Activated gamma-delta T cell (primary cell): ENCODE data around the gene NRXN3.

Experiments used
- DNase-seq: peaks from one replicate; lab custom pipeline; 2025; lab: John Stamatoyannopoulos, UW

NRXN3 gene

GRCh38 chr14:79137045-79137430 is 966.9 kb downstream of the NRXN3 start:
- DNase-seq: no peak

- no peak for DNase-seq
Observed at GRCh38 chr14:79137836-79138235, 967.7 kb downstream of the NRXN3 start.

GRCh38 chr14:79144896-79145295 is 974.7 kb downstream of the NRXN3 start:
- no peak for DNase-seq

GRCh38 chr14:79150226-79150625 is 980.1 kb downstream of the NRXN3 start:
- no peak for DNase-seq

GRCh38 chr14:79157369-79157768 is 987.2 kb downstream of the NRXN3 start:
- DNase-seq: no peak

DNA sequence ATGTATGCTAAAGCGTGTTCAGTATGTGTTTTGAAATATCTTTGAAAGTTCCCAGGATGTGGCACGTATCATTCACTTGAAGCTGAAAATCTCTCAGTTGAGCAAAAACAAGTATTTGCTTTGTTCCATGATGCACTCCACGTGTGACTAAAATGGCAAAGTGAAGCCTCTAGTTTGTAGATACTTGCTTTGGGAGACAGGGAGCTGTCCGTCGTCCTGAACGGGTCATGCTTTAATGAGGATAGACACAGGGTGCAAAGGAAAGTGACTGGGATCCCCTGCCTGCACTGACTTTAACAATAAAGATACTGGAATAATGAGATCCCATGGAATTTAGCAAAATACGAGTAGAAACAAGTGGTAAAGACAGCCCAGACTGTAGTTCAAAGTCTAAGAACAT is 991.4 kb downstream of the NRXN3 start:
- no peak for DNase-seq

GRCh38 chr14:79162833-79163232 is 992.7 kb downstream of the NRXN3 start:
- no peak for DNase-seq

DNA sequence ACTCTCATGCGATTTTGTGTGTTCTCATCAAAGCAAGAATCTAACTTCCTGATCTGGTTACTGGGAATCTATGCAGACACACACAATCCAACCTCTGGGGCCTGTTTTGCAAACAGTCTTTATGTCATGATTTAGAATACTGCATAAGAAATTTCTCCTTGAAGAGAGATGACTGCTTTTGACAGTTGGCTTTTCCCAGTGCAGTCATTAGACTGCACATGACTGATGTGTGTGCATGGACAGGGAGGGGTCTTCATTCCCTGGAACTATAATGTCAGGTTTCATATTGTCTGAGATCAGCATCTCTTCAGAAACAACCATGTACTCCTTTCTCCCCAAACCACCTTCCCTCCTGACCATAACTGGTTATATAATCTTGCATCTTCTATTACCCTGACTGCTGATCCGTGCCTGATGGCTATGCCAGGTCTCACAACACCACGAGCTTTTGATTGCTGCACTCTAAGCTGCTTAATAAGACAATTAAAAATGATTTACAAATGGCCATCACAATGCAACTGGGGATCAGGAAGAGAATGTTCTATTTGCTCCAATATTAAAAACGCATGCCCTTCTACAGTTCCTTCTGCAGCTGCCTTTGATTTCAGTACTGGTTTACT is 995.4 kb downstream of the NRXN3 start:
- no peak for DNase-seq

DNA sequence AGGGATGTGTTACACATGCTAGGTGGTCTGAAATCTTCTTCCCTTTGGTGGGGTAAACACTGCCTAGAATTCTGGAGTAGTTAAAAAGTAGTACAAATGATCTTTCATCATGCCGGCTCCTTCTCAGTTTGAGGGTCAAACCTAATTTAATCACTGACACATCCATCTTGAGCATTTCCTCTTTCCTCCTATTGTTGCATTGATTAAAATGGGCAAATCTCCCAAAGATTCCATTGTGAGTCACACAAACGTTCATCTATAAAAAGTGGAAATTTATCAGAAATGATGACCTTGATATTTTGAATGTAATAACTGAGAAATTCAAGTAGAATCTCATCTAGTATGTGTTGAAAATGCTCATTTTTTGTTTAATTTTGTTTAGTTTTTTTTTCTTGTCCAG is 996.0 kb downstream of the NRXN3 start:
- DNase-seq: no peak

DNA sequence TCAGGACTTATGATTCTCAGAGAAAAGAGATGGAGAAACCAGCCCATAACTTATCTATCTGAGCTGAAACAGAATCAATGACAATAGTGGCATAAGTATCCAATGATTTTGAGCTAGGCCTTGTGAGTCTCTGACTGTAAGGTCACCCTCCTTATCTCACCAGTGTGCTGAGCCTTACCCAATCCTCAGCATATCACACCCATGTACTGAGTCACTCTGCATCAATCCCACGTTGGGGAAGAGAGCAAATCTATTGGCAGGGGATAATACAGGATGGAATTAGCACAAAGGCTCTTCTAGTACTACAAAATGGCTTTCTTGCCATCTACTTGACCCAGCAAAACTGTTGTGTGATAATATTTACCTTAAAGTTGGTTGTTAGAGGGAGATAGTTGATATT is 997.8 kb downstream of the NRXN3 start:
- no peak for DNase-seq

GRCh38 chr14:79175671-79176070 is 1005.5 kb downstream of the NRXN3 start:
- no peak for DNase-seq

DNA sequence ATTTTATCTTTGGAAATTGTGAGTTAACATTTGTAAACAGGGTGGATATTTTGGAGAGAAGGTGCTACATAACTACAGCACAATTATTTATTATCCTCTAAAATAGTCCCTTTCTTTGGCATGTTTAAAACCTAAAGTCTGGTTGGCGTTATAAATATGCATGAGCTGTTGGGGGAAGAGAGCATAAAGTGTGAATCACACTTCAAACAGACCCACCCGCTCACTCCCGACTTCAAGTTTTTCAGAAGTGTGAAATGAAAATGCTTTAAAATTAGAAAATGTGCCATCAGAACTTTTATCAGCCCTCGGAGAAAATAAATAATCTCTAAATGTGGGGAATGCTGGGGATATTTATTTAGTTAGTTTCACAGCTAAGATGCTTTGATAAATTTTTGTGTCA is 1006.9 kb downstream of the NRXN3 start:
- DNase-seq: no peak

- no peak for DNase-seq
Observed at GRCh38 chr14:79178719-79179118, 1008.5 kb downstream of the NRXN3 start.

GRCh38 chr14:79179985-79180384 is 1009.8 kb downstream of the NRXN3 start:
- DNase-seq: no peak

DNA sequence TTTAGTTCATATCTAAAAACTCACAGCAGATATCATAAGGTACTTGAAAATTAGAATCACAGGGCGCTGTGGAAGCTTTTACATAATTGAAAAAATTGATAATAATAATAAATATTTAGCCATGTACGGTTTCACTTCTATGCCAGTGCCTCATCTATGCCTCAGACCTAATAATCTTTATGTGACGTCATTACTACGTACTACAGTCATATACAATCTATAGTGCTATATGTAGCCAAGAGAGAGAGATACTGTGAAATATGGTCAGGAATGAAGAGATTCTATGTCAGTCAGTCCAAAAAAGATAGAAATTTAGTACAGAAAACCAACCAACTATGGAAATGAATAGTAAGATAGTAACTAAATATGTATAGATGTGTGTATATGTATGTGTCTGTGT is 1010.5 kb downstream of the NRXN3 start:
- DNase-seq: no peak

GRCh38 chr14:79186523-79186922 is 1016.4 kb downstream of the NRXN3 start:
- DNase-seq: no peak

GRCh38 chr14:79193689-79194477 is 1023.7 kb downstream of the NRXN3 start:
- DNase-seq: no peak

DNA sequence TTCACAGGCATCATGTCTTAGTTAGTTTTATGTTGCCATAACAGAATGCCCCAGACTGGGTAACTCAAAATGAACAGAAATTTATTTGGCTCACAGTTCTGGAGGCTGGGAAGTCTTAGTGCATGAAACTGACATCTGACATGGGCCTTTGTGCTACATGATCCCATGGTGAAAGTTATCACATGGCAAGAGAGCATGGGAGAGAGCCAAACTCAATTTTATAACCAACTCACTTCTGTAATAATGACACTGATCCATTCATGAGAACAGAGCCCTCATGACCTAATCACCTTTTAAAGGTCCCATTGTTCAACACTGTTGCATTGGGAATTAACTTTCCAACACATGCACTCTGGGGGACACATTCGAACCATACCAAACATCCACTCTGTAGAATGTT is 1026.0 kb downstream of the NRXN3 start:
- no peak for DNase-seq

DNA sequence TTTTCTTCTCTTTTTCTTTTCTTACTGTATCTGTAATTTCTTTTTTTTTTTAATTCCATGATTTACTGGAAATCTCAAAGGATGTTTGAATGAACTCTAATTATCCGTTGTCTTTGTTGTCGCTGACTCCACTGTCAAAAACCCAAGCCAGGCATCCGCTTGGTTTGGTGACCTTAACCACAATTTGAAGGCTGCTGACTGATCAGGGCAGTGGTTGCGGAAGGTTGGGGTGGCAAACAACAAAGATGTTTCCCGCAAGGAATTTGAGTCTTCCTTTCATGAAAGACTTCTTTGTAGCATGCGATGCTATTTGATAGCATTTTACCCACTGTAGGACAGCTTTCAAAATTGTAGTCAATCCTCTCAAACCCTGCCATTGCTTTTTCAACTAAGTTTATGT is 1027.3 kb downstream of the NRXN3 start:
- DNase-seq: no peak

GRCh38 chr14:79199217-79199616 is 1029.0 kb downstream of the NRXN3 start:
- DNase-seq: no peak

DNA sequence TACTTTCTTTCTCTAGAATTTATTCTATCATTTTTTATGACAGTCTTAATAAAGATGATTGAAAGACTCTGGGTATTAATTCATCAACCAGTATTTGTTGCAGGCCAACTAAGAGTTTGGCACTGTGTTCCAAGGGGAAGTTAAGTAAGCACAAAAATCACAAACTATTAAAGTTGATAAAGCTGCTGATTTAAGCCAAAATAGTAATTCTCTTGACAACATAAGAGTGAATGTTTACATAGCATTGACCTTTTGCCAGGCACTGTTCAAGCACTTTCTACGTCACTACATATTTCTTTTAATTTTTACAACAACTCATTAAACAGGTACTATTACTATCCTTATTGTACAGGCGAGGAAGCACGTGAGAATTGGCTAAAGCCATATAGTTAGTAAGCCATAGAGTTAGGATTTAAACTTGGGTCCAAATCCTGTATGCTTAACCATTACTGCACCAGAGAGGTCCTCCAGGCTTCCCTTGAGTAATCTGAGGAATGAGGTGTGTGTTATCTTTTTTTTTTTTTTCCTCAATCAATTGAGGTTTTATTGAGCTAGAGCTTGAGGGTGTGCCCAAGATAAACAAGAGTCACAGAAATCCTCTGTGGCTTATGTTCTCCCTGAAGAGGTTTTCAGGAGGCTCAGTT is 1031.5 kb downstream of the NRXN3 start:
- no peak for DNase-seq

- DNase-seq: no peak
Observed at GRCh38 chr14:79204591-79204990, 1034.4 kb downstream of the NRXN3 start.

DNA sequence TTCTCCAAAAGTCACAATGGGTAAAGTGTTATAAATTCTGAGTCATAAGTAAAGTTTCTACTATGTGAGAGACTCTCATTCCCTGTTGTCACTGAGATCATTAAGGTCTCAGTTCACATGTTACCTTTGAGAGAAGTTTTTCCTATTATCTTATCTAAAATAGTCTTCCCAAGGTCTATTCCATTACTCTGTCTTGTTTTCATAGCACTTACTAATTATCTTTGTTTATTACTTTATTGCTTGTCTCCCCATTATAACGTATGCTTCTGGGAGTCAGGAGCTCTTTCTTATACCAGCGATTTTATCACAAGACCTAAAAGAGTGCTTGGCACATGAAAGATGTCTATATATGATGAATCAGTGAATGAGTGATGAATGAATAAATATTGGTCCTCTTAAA is 1039.2 kb downstream of the NRXN3 start:
- no peak for DNase-seq
